Measurements from ENCODE around the gene RNASE13.

The RNASE13 gene

DNA sequence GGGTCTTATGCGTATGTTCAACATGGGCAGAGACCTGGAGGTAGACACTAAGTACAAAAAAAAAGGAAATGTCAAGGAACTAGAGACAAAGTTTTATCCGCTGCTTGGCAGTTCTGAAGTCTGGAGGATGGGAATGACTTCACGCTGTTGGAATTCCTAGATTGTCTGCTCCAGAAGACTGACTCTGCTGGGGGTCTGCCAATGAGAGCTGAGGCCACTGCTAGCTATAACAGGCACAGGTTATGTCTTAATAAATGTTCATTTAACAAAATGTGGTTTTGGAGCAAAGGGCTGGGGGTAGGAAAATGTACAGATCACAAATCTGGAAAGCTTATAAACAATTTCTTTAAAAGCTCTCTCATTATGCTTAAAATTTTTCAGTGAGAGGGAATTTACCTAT lies 28.9 kb upstream of the RNASE13 start:
- DNase-seq: no peak

DNA sequence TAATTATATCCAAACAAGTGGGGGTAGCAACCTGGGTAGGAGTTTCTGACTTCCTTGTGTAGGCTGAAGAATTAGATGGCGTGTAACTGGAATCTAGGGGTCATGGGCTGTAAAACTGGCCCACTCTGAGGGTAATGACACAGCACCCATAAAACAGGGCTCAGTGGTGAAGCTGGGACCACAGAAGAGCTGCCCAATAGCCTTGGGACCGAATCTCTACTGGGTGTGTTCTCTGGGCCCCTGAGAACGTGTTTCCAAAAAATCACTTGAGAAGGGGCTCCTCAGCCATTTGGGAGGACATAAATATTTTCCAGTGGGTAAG lies 26.7 kb upstream of the RNASE13 start:
- no peak for DNase-seq

DNA sequence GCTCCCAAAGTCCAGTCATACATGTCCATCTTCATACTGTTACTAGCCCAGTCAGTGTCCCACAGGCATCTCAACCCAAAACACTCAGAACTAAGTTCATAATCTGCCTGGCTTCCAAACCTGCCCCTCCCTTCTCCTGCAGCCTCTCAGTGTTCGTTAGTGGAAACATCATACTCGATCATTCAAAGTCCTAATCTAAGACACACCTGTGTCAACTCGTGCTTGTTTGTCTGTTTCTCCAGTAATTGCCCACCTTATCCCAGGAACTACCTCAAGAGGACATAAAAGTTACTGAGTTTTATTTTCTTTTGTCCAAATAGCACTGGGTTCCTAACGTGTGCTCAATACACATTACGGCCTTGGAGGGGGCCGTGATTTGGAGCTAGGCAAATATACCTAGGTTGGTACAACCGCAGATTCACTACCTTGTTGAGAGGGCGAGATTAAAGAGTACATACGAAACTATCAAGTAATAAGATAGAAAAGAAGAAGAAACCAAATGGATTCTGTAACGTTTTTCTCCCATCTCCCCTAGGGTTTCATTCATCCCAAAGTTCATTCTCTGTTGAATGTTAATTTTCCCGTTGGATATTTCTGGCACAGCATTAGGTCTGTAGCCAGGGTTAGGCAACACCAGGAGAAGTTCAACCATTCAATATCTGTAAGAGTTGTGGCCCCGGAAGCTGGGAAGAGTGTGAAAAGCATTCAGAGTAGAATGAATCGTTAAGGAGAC lies 26.2 kb upstream of the RNASE13 start:
- DNase-seq: no peak

DNA sequence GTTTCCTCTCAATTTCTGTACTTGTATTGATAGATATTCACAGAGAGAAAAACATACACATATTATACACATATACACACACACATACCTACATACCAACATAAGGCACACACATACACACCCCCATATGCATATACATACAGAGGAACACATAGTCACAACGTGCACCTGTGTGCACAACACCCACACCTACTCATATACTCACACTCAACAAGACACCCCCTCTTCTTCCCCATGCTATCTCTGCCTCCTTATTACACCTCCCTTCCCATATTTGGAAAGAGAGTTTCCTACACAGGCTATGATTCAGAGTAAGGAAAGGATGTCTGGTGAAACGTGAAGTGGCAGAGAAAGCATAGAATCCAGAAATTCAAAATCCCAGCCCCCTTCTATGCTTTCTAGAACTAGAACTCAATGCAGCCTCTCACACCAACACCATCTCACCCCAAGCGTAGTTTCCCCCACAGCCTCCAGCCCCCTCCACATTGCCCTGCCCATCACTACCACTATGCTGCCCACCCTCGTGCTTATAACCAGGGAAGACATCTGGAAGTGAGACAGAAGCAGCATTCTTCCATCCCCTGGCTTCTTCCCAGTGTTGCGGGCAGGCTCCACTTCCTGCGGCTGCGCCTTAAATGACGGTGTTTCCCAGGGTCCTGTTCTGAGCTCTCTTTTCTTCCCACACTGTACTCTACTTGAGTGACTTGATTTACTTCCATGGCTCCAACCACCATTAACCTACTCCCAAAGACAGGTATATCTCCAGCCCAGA lies 25.4 kb upstream of the RNASE13 start:
- peak in 1 of 2 donors; percentile 16 for DNase-seq

DNA sequence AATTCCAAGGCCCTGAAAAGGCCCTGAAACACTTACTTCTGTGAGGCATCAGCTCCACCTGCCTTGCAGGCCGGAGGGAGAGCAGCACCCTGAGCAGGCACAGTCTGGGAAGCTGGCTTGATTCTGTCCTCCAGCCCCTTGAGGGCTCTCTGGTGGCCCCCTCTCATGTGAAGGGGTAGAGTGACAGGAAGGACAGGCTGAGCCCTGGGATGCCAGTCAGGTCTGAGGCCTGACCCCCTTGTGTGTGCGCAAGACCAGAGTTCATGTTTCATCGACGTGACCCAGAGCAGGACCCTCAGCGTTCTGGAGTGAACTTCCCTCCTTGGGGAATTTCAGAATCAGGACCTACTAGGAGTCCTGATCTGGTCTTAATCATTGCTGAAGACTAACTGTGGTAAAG lies 24.3 kb upstream of the RNASE13 start:
- no peak for DNase-seq

DNA sequence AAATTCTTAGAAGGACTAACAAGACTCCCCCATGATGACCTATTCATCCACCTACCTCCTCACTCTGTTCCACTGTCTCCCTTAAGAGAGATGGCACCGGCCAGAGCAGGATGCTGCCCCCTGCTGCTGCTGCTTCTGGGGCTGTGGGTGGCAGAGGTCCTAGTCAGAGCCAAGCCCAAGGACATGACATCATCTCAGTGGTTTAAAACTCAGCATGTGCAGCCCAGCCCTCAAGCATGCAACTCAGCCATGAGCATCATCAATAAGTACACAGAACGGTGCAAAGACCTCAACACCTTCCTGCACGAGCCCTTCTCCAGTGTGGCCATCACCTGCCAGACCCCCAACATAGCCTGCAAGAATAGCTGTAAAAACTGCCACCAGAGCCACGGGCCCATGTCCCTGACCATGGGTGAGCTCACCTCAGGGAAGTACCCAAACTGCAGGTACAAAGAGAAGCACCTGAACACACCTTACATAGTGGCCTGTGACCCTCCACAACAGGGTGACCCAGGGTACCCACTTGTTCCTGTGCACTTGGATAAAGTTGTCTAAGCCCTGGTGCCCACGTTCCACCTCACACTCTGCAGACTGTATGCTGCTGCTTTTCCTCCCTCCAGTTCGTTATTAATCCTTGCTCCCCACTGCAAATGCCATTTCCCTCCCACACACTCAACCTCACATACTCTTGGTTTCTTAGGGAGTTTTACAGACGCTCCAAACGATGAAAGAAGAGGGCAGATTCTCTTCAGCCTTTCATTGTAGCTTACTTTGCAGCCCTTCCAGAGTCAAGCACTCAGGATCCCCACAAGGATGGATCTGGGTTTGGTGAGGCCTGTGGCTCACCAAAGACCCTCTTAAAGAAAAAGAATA lies 23.4 kb upstream of the RNASE13 start, which contains the start of gene RNASE8:
Gene RNASE8, plus strand, starts transcription at position 20 of the 873 bp plus-strand sequence. Its CDS starts 71 bp downstream, at position 91.
- no peak for DNase-seq

DNA sequence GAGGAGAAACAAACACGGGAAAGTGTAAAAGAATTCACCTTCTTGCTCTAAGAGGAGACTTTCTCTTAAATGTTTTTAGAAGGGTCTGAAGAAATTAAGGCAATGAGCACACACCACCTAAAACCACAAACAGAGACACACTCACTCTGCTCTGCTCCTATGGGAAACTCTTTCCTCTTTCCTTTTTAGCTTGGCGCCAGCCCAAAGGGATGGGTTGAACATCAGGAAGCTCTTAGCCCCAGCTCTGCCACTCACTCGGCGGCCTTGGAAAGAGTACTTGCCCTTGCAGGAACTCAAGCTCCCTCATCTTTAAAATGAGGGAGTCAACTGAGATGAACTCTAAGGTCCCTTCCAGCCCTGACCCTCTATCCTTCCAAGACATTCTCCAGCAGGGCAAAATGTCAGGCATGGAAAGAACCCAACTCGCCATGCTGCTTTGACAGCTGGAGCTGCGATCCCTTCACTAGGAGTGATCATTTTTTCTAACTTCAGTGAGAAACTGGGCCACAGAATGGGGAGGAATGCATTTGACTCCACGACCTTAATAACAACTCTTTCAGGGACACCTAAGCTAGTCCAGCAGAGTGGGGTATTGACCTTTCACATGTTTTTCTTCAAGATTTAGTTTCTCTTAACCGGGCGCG lies 22.0 kb upstream of the RNASE13 start:
- no peak for DNase-seq

DNA sequence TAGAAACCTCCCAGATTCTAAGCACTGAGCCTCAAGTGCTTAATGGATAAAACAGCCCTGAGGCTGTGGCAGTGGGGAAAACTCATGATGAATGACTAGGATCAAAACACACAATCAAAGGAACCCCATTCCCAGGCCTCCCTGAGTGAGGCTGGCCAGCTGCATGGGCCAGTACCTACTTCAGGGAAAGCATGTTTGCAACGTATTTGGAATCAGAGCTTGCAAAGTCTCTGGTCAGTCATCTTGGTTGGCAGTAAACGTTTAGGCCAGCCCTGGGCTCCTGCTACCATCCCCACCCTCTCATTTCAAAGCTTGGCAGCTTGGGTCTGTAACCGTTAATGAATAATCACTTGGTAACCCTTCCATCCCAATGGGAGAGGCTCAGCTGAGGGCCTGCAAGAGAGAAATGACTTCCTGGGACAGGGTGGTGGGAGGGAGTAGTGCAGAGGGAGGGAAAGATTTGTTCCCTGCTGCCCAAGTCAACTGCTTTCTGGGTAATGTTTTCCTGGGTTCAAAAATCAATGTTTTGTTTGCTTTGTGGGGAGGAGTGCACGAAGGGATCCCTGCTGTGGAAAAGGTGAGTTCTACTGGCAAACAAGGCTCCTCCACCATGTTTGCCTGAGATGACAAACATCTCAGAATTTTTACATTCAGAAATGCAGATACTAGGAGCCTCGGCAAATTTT lies 21.0 kb upstream of the RNASE13 start:
- no peak for DNase-seq

DNA sequence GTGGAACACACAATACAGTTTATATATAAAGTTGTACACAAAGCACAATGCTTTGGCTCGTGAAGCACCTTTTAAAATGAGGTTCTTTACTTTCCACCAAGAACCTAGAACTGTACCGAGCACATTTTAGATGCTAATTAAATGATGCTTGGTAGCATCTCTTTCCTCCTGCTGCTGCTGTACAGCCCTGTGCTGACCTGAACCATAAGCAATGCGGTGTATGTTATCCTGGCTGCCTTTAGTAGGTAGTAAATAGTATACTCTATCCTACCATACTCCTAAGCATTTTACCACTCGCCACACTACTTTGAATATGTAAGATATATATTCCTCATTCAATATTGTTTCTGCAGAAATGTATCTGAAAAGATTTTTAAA lies 20.1 kb upstream of the RNASE13 start:
- no peak for DNase-seq

DNA sequence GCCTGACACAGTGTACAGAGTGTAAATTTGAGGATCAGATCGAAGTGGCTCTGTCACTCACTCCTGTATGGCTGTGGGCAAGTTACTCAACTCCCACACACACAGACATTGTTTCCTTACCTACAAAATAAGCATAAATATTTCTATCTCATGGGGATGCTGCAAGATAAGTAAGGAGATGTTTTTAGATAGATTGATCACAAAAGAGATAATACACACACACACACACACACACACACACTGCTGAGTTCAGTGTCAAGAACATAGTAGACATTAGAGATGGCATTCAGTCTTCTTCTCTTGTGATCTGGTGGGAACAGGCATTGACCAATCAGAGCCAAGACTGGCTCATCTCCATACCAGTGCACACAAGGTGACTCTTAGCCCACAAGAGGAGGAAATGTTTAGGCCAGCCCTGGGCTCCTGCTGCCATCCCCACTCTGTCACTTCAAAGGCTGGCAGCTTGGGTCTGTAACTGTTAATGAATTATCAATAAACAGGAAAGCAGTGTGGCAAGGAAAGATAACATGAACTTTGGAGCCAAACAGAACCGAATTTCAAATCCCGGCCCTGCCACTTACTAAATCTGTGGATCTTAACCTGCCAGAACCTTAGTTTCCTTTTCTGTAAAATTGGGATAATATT lies 19.6 kb upstream of the RNASE13 start:
- no peak for DNase-seq

DNA sequence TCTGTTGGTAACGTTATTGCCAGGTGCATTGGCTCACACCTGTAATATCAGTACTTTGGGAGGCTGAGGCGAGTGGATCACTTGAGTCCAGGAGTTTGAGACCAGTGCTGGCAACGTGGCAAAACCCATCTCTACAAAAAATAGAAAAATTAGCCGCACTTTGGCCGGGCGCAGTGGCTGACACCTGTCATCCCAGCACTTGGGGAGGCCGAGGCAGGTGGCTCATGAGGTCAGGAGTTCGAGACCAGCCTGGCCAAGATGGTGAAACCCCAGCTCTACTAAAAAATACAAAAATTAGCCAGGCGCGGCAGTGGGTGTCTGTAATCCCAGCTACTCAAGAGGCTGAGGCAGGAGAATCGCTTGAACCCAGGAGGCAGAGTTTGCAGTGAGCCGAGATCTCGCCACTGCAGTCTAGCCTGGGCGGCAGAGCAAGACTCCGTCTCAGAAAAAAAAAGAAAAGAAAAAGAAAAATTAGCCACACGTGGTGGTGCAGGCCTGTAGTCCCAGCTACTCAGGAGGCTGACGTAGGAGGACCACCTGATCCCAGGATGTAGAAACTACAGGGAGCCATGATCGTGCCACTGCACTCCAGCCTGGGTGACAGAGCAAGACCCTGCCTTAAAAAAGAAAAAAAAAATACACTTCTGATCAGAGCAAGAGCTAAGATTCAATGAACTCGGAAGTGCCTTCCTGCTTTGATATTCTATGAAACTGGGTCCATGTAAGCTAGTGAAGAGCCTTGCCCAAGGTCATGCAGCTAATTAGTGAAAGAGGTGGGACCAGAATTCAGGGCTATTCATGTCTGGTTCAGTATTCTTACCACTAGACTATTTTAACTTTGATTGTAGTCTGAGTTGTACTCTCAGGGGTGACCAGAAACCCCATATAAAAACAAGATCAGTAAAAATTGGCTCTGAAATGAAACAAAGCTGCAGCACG lies 18.8 kb upstream of the RNASE13 start:
- DNase-seq: no peak

DNA sequence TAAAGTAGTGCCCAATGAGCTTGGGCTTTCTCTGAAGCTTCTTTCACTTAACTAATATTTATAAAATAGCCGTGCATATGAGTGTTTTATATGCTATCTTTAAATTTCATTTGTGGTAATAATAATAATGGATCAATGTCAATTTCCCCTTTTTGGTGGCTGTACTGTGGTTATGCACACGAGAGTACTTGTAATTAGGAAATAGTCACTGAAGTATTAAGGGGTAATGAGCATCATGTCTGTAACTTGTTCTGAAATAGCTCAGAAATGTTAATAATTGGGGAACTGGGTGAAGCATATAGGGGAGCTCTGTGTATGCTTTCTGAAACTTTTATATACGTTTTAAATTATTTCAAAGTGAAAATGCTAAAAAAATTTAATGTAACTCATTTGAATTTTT lies 16.0 kb upstream of the RNASE13 start:
- no peak for DNase-seq

DNA sequence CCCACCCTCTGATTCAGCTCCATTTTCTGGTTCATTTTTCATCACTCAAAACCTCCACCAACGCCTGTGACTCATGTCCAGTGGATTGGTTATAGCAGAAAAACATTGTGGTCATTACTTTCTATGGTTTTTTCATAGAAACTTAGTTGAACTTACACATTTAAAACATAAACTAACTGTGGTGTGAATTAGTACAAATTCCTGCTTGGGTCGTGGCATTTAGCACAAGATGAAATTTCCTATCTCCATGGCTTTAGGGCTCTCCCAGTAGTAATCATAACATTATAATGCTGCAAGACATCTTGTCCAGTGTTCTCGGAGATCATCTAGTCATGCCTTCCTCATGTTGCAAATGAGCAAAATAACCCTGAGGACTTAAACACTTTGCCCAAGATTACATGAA lies 14.7 kb upstream of the RNASE13 start:
- no peak for DNase-seq

DNA sequence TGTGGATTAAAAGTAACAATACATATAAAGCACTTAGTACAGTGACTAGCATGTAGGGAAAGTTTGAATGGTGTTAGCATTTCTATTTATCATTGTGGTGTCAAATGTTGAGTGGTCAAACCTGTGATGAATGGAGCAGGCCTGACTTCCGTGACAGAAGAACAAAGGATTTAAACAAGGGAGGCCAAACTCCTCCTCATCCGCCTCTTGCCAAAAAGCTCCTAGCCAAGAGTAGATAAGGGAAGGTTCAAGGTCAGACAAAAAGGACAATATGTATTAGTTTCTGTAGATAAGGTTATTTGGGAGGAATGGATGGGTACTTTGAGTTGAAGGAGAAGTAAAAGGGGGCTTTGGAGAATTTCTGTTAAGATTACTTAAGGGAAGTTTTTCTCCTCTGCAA lies 14.0 kb upstream of the RNASE13 start:
- no peak for DNase-seq

DNA sequence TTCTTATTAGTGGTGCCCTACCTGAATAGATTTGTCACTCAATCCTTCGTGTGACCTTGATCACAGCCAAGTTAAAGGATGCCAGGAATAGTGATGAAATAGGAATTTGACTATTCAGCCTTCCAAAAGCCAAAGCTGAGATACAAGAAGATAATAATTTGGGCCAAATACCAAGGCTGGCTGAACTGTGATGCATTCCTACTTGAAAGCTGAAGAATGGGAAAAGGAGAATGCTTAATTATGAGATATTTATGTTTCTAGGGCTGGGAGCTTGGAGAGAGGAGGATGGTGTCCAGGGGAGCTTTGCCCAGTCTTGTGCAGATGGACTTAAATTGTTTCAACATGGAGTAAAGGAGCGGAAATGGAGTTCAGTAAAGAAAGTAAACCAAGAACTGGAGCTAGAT lies 12.8 kb upstream of the RNASE13 start:
- no peak for DNase-seq

DNA sequence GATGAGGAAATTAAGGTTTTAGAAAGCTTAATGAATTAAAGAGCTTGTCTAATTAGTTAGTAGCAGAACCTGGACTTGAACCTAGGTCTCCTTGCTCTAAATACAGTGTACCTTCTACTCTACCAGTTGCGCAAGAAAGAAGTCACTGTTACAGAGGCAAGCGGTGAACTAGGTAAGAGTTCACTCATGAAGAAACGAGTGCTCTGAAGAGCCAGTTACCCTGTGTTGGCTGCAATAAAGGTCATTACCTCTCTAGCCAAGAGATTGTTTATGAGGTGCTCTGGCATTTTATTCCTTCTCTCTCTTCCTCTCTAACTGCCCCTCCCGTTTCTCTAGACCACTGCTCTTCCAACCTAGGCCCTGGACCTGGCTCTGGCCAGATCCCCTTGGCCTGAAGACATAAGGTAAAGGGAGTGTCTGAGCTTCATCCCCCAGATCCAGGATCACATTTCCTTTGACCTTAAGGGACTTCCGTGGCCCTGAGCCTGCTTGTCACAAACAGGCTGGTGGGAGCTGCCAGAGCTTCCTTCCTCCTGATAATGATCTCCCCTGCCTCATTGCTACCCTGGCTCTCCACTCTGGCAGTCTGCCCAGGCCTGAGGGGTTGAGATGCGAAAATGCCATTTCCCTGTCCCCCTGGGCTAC lies 9.5 kb upstream of the RNASE13 start:
- DNase-seq: no peak

DNA sequence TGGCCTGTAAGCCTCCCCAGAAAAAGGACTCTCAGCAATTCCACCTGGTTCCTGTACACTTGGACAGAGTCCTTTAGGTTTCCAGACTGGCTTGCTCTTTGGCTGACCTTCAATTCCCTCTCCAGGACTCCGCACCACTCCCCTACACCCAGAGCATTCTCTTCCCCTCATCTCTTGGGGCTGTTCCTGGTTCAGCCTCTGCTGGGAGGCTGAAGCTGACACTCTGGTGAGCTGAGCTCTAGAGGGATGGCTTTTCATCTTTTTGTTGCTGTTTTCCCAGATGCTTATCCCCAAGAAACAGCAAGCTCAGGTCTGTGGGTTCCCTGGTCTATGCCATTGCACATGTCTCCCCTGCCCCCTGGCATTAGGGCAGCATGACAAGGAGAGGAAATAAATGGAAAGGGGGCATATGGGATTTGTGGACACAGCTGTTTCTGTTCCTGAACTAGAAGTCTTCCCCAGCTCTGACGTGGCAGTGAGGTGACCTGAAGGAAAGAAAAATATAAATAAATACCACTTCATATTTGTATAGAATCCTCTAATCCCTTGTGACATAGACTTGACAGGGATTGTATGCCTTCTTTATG lies 8.9 kb upstream of the RNASE13 start:
- DNase-seq: no peak

DNA sequence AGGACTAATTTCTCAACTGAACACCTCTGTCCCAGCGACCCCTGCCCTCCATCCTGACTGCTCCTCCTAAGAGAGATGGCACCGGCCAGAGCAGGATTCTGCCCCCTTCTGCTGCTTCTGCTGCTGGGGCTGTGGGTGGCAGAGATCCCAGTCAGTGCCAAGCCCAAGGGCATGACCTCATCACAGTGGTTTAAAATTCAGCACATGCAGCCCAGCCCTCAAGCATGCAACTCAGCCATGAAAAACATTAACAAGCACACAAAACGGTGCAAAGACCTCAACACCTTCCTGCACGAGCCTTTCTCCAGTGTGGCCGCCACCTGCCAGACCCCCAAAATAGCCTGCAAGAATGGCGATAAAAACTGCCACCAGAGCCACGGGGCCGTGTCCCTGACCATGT lies 8.3 kb upstream of the RNASE13 start:
- DNase-seq: peak; percentile 47 to 49

DNA sequence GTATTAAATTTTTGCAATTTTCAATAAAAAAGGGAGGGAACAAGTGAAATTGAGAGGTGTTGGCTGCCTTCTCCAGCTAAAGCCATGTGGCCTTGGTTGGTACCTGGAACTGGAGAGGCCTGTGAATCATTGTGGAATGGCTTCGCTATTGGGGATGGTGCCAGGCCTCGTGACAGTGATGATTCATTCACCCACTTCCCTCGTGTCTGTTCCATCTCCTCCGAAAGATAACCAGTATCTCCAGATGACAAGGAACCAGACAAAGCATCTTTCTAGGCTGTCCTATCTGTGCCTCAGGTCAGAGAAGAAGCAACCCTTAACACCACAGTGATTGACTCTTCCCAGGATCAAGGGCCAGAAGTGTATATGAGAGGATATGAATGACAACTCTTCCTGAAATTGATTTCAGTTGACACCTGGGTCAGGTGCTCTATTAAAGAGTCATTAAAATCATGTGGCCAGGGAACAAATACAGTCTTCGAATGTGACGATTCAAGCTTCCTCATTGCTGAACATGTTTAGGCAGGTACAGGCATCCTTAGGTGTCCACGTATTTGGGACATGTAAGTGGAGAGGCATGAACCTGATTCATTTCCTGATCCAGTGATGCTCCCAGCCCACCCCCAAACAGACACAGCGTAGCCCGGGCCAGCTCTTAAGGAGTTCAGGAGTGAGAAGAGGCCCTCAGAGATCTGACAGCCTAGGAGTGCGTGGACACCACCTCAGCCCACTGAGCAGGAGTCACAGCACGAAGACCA lies 7.2 kb upstream of the RNASE13 start, which contains the start of gene RNASE7:
Gene RNASE7, plus strand, starts transcription at position 687 of the 758 bp plus-strand sequence. CDS start 631 bp downstream, outside the sequence.
- DNase-seq: no peak

Data from hippocampal formation (tissue), 2 donors.